Measurements from ENCODE around the gene LEMD2. TPM values are rescaled to one million over a fixed set of nuclear protein-coding genes. Genes with fewer than 3 reads are reported as not detected.

The LEMD2 gene
- total RNA-seq, 2 experiments from 2014 or later: 64.0 to 66.3 TPM

- Mint-ChIP-seq H3K4me1 (ENCODE audit: low read depth) (peaks cover 3% of the 10 kb centered on the region), H3K4me3 (no peak overlapping the region), H3K9me3 (no peaks in the 10 kb centered on the region), H3K36me3 (ENCODE audit: low read depth) (peaks cover 41% of the 10 kb centered on the region), H3K27ac (no peak overlapping the region), H3K27me3 (ENCODE audit: low read depth) (no peaks in the 10 kb centered on the region)
- intact Hi-C loops (cut with micrococcal nuclease): no loop called here
- DNase-seq: no peak
- CTCF ChIA-PET: interaction anchor here (1.2 to 2.1 kb wide), 2 partner anchors 9 to 15 kb away, joined by 3 to 6 read pairs; no protein-coding TSS in a partner anchor
Observed at GRCh38 chr6:33776764-33777163, 12.2 kb downstream of the LEMD2 start.

- Mint-ChIP-seq H3K27me3 (ENCODE audit: low read depth) (no peaks in the 10 kb centered on the region), H3K27ac (peak overlapping the region; percentile 41), H3K9me3 (no peaks in the 10 kb centered on the region), H3K36me3 (ENCODE audit: low read depth) (peaks cover 41% of the 10 kb centered on the region), H3K4me1 (ENCODE audit: low read depth) (peaks cover 3% of the 10 kb centered on the region), H3K4me3 (no peak overlapping the region)
- DNase-seq: no peak
- intact Hi-C loops (cut with micrococcal nuclease): no loop called here
- CTCF ChIA-PET: interaction anchor here (2.1 kb wide), 1 partner anchor 9 kb away, joined by 6 read pairs; no protein-coding TSS in a partner anchor
Observed at GRCh38 chr6:33776186-33776585, 12.7 kb downstream of the LEMD2 start.

GRCh38 chr6:33774774-33775173 is 14.2 kb downstream of the LEMD2 start:
- intact Hi-C loops (cut with micrococcal nuclease): no loop called here
- no peak for DNase-seq
- H3K4me3 Mint-ChIP-seq: no peak overlapping the region
- H3K9me3 Mint-ChIP-seq: no peaks in the 10 kb centered on the region
- CTCF ChIA-PET: interaction anchor here (1.0 kb wide), 1 partner anchor 12 kb away, joined by 3 read pairs; no protein-coding TSS in a partner anchor
- no peaks in the 10 kb centered on the region for H3K27me3 Mint-ChIP-seq (ENCODE audit: low read depth)
- H3K27ac Mint-ChIP-seq: no peak overlapping the region
- H3K4me1 Mint-ChIP-seq (ENCODE audit: low read depth): peaks cover 3% of the 10 kb centered on the region
- peaks cover 33% of the 10 kb centered on the region for H3K36me3 Mint-ChIP-seq (ENCODE audit: low read depth)

- DNase-seq: no peak
- CTCF ChIA-PET: interaction anchor here (0.5 to 7.7 kb wide), 8 partner anchors 11 to 296 kb away, joined by 3 to 66 read pairs (median 3); no protein-coding TSS in a partner anchor
- H3K4me3 Mint-ChIP-seq: no peak overlapping the region
- H3K4me1 Mint-ChIP-seq (ENCODE audit: low read depth): peaks cover 3% of the 10 kb centered on the region
- H3K36me3 Mint-ChIP-seq (ENCODE audit: low read depth): peaks cover 20% of the 10 kb centered on the region
- H3K9me3 Mint-ChIP-seq: no peaks in the 10 kb centered on the region
- H3K27ac Mint-ChIP-seq: no peak overlapping the region
- no peaks in the 10 kb centered on the region for H3K27me3 Mint-ChIP-seq (ENCODE audit: low read depth)
- intact Hi-C loops (cut with micrococcal nuclease): no loop called here
Observed at GRCh38 chr6:33772902-33773472, 15.9 kb downstream of the LEMD2 start.

- Mint-ChIP-seq H3K27me3 (ENCODE audit: low read depth) (no peaks in the 10 kb centered on the region), H3K4me1 (ENCODE audit: low read depth) (peaks cover 3% of the 10 kb centered on the region), H3K9me3 (no peaks in the 10 kb centered on the region), H3K4me3 (no peak overlapping the region), H3K27ac (no peak overlapping the region), H3K36me3 (ENCODE audit: low read depth) (peaks cover 16% of the 10 kb centered on the region)
- CTCF ChIA-PET: interaction anchor here (0.6 to 7.7 kb wide), 28 partner anchors 10 to 725 kb away, joined by 3 to 66 read pairs (median 3); partner anchors contain the start of gene UQCC2
- no peak for DNase-seq
- intact Hi-C loops (cut with micrococcal nuclease): no loop called here
Observed at GRCh38 chr6:33772082-33772830, 16.7 kb downstream of the LEMD2 start.

- no peaks in the 10 kb centered on the region for H3K27me3 Mint-ChIP-seq (ENCODE audit: low read depth)
- CTCF ChIA-PET: interaction anchor here (0.6 to 7.7 kb wide), 39 partner anchors 8 to 726 kb away, joined by 3 to 66 read pairs (median 3); partner anchors contain the start of gene UQCC2
- intact Hi-C loops (cut with micrococcal nuclease): loop anchor here (2.0 kb wide), 1 partner anchor 27 kb away; no protein-coding TSS in a partner anchor
- H3K9me3 Mint-ChIP-seq: no peaks in the 10 kb centered on the region
- peaks cover 3% of the 10 kb centered on the region for H3K4me1 Mint-ChIP-seq (ENCODE audit: low read depth)
- no peak overlapping the region for H3K4me3 Mint-ChIP-seq
- DNase-seq: peak; percentile 63
- peaks cover 13% of the 10 kb centered on the region for H3K36me3 Mint-ChIP-seq (ENCODE audit: low read depth)
- no peak overlapping the region for H3K27ac Mint-ChIP-seq
Observed at GRCh38 chr6:33771146-33772081, 17.5 kb downstream of the LEMD2 start.

- no peaks in the 10 kb centered on the region for H3K27me3 Mint-ChIP-seq (ENCODE audit: low read depth)
- H3K27ac Mint-ChIP-seq: no peak overlapping the region
- intact Hi-C loops (cut with micrococcal nuclease): loop anchor here (2.0 kb wide), 1 partner anchor 26 kb away; no protein-coding TSS in a partner anchor
- CTCF ChIA-PET: interaction anchor here (0.6 to 7.7 kb wide), 35 partner anchors 9 to 383 kb away, joined by 3 to 66 read pairs (median 4); partner anchors contain the start of gene UQCC2
- no peak overlapping the region for H3K4me3 Mint-ChIP-seq
- peaks cover 10% of the 10 kb centered on the region for H3K36me3 Mint-ChIP-seq (ENCODE audit: low read depth)
- no peaks in the 10 kb centered on the region for H3K9me3 Mint-ChIP-seq
- peaks cover 3% of the 10 kb centered on the region for H3K4me1 Mint-ChIP-seq (ENCODE audit: low read depth)
- DNase-seq: no peak
Observed at GRCh38 chr6:33770833-33771145, 18.1 kb downstream of the LEMD2 start.

- H3K27ac Mint-ChIP-seq: no peak overlapping the region
- no peak for DNase-seq
- intact Hi-C loops (cut with micrococcal nuclease): loop anchor here (2.0 kb wide), 1 partner anchor 25 kb away; no protein-coding TSS in a partner anchor
- H3K9me3 Mint-ChIP-seq: no peaks in the 10 kb centered on the region
- CTCF ChIA-PET: interaction anchor here (0.5 to 7.7 kb wide), 17 partner anchors 9 to 384 kb away, joined by 3 to 66 read pairs (median 4); partner anchors contain the start of gene UQCC2
- H3K36me3 Mint-ChIP-seq (ENCODE audit: low read depth): peaks cover 6% of the 10 kb centered on the region
- no peak overlapping the region for H3K4me3 Mint-ChIP-seq
- H3K4me1 Mint-ChIP-seq (ENCODE audit: low read depth): peaks cover 3% of the 10 kb centered on the region
- no peaks in the 10 kb centered on the region for H3K27me3 Mint-ChIP-seq (ENCODE audit: low read depth)
Observed at GRCh38 chr6:33770124-33770832, 18.7 kb downstream of the LEMD2 start.

GRCh38 chr6:33769248-33769821 is 19.6 kb downstream of the LEMD2 start:
- Mint-ChIP-seq H3K9me3 (no peaks in the 10 kb centered on the region), H3K27ac (no peak overlapping the region), H3K27me3 (ENCODE audit: low read depth) (no peaks in the 10 kb centered on the region), H3K4me1 (ENCODE audit: low read depth) (peaks cover 3% of the 10 kb centered on the region), H3K4me3 (no peak overlapping the region), H3K36me3 (ENCODE audit: low read depth) (no peaks in the 10 kb centered on the region)
- CTCF ChIA-PET: interaction anchor here (0.8 to 7.7 kb wide), 11 partner anchors 8 to 385 kb away, joined by 3 to 66 read pairs (median 6); no protein-coding TSS in a partner anchor
- intact Hi-C loops (cut with micrococcal nuclease): loop anchor here (2.0 kb wide), 1 partner anchor 385 kb away; no protein-coding TSS in a partner anchor
- DNase-seq: no peak

- H3K4me1 Mint-ChIP-seq (ENCODE audit: low read depth): peaks cover 3% of the 10 kb centered on the region
- peak; percentile 85 for DNase-seq
- CTCF ChIA-PET: interaction anchor here (0.7 to 7.7 kb wide), 9 partner anchors 23 to 386 kb away, joined by 3 to 66 read pairs (median 6); no protein-coding TSS in a partner anchor
- H3K27ac Mint-ChIP-seq: no peak overlapping the region
- intact Hi-C loops (cut with micrococcal nuclease): loop anchor here (1.0 to 2.0 kb wide), 2 partner anchors 259 to 386 kb away; no protein-coding TSS in a partner anchor
- H3K27me3 Mint-ChIP-seq (ENCODE audit: low read depth): no peaks in the 10 kb centered on the region
- H3K9me3 Mint-ChIP-seq: no peaks in the 10 kb centered on the region
- no peaks in the 10 kb centered on the region for H3K36me3 Mint-ChIP-seq (ENCODE audit: low read depth)
- H3K4me3 Mint-ChIP-seq: no peak overlapping the region
Observed at GRCh38 chr6:33768644-33769120, 20.2 kb downstream of the LEMD2 start.

All from activated naive CD4-positive, alpha-beta T cell treated with anti-CD3 and anti-CD28 coated beads for 36 hours (primary cell).